ENCODE measurements around the gene ZNF521. TPM values are rescaled to one million over a fixed set of nuclear protein-coding genes. Genes with fewer than 3 reads are reported as not detected.

The ZNF521 gene
- total RNA-seq, 1 donor from 2014 or later, result 41.6 TPM

DNA sequence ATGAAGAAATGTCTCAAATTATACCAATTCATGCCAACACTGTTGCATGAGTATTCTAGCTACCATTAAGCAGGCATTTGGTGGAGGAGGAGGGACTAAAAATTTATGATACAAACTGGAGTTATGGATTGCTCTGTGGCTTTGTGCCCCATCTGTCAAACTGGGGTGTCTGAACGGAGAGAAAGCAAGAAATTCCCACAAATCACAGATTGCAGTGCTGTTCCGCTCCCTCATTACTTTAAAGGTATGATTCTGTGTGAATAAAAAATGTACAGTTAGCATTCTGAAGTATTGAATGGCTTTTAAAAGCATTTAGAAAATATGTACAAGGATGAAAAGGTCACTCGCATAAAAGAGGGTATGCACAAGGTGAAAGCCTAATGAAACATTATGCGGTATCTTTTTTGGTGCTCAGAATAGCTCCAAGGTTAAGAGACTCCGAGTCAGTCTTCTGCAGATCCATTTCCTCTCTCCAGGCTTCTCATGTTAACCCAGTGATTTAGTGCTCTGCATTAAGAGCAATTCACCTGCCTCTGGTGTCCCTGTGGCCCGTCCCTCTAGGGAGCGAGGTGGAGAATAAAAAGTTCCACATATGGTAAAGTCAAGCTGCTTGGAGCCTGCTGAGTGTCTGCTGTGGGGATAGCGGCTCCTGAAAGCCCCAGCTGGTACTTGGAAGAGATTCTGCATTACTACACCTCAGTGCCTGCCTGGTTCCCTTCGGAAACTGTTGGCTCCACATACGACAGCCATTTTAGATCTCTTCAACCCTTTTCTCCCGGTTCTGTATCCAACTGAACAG is 184.2 kb downstream of the ZNF521 start:
- no peaks in the 10 kb centered on the region for H3K36me3 ChIP-seq
- no peaks in the 10 kb centered on the region for H3K4me1 ChIP-seq
- no peak overlapping the region for H3K4me3 ChIP-seq
- no peaks in the 10 kb centered on the region for H3K27me3 ChIP-seq
- TF ChIP-seq, protein P1, sequence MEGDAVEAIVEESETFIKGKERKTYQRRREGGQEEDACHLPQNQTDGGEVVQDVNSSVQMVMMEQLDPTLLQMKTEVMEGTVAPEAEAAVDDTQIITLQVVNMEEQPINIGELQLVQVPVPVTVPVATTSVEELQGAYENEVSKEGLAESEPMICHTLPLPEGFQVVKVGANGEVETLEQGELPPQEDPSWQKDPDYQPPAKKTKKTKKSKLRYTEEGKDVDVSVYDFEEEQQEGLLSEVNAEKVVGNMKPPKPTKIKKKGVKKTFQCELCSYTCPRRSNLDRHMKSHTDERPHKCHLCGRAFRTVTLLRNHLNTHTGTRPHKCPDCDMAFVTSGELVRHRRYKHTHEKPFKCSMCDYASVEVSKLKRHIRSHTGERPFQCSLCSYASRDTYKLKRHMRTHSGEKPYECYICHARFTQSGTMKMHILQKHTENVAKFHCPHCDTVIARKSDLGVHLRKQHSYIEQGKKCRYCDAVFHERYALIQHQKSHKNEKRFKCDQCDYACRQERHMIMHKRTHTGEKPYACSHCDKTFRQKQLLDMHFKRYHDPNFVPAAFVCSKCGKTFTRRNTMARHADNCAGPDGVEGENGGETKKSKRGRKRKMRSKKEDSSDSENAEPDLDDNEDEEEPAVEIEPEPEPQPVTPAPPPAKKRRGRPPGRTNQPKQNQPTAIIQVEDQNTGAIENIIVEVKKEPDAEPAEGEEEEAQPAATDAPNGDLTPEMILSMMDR (IDR thresholded peaks at IDR 0.05), result no peak
- no peaks in the 10 kb centered on the region for H3K9me3 ChIP-seq
- intact Hi-C loops (cut with DNase I), result no loop called here
- no peak overlapping the region for H3K27ac ChIP-seq
- DNase-seq (ENCODE audit: low spot score in 2 of 2), result no peak

- no peaks in the 10 kb centered on the region for H3K36me3 ChIP-seq
- H3K4me3 ChIP-seq, result no peak overlapping the region
- no peaks in the 10 kb centered on the region for H3K27me3 ChIP-seq
- H3K4me1 ChIP-seq, result no peaks in the 10 kb centered on the region
- no peaks in the 10 kb centered on the region for H3K9me3 ChIP-seq
- no peak for DNase-seq (ENCODE audit: low spot score in 2 of 2)
- TF ChIP-seq, protein P1 (IDR thresholded peaks at IDR 0.05), result no peak
- H3K27ac ChIP-seq, result no peak overlapping the region
- intact Hi-C loops (cut with DNase I), result no loop called here
Measured at GRCh38 chr18:25166113-25166512, 185.9 kb downstream of the ZNF521 start.

DNA sequence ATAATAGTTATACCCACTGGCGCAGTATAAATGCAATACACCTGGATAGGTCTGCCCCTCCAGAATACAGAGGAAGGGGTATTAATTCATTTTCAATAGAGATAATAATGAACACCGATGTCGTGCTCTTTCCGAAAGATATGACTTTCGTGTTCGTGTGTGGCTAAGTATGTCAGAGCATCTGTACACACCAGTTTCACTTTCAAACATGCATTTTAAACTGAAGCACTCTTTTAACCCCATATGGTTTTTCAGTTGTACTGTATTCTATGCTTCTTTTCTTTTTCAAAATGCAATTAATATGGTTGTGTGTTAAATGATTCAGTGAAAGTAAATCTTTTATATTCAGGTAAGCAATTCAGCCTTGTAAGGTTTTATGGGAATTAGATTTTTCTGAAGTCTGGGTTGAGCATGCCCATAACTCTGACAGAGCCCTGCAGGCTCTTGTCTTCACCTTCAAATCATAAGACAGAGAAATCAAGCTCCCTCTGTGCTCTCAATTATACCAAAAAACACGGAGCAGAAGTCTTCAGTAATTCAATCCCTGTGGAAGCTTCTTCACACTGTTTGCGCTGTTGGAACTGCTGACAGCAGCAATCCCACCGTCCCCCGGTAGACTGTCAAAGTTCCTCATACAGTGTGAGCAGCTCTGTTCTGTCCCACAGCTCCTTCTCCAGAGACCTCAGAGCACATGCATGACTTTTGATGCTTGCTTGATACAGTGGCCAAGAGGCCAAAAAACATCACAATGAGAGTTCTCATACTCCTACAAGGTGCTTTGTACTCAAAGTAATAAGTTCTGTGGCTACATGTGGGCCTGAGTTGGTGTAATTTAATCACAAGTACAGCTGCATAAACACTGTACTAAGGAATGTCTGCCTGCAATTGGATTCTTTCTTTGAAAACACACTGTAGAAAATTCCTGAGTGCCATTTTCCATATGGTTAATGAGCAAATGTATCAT is 186.8 kb downstream of the ZNF521 start:
- H3K9me3 ChIP-seq, result no peaks in the 10 kb centered on the region
- DNase-seq (ENCODE audit: low spot score in 2 of 2), result no peak
- H3K27me3 ChIP-seq, result no peaks in the 10 kb centered on the region
- no peaks in the 10 kb centered on the region for H3K36me3 ChIP-seq
- TF ChIP-seq, protein P1 (IDR thresholded peaks at IDR 0.05), result no peak
- no peak overlapping the region for H3K27ac ChIP-seq
- intact Hi-C loops (cut with DNase I), result no loop called here
- H3K4me3 ChIP-seq, result peak overlapping the region; percentile 35 to 37
- H3K4me1 ChIP-seq, result no peaks in the 10 kb centered on the region

DNA sequence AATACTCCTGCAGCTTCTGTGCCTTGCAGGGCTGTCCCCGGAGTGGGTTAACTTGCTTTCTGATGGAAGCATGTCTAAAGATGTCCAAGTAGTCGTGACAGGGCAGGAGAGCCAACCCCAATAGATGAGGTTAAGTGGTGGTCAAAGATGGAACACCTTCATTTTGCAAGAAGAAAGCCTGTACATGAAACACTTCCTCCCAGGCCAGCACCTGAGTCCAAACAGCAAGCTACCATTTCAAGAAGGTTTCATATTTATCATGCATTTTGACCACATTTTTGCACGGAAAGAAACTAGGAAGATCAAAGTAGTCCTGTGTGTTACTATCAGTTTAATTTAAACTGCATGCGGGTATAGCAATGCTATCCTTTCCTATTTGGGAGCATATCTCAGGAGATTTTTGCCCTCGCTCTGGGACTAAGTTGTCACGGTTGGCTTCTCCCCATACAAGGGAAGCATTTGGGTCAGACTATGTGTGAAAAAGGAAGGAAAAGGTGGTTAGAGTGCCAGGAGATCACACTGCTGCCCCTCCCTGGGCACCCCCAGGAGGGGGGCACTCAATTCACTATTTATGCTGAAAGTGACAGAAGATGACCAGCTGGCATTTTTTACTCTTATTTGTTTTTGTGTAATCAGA is 187.6 kb downstream of the ZNF521 start:
- Histone ChIP-seq H3K27me3 (no peaks in the 10 kb centered on the region), H3K9me3 (no peaks in the 10 kb centered on the region), H3K27ac (no peak overlapping the region), H3K36me3 (no peaks in the 10 kb centered on the region), H3K4me1 (no peaks in the 10 kb centered on the region), H3K4me3 (peak overlapping the region; percentile 35 to 37)
- intact Hi-C loops (cut with DNase I), result no loop called here
- no peak for DNase-seq (ENCODE audit: low spot score in 2 of 2)
- TF ChIP-seq, protein P1 (IDR thresholded peaks at IDR 0.05), result no peak

DNA sequence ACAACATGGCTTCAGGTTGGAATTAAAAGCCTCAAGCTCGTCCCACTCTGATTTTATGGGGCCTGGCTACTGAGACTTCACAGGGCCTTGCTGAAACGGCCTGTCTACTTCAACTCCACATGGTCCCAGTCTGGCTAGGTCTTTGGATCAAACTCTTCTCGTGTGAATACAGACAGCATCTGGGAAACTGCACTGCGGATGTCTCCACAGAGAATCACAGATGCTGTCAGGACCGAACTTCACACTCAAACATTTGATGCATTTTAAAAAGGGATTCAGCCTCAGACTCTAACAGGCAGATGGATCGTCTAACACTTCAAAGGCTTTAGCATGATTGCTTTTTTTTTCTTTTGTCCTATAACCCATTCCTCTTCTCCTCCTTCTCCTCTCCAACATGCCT is 198.5 kb downstream of the ZNF521 start:
- Histone ChIP-seq H3K27ac (no peak overlapping the region), H3K4me1 (no peaks in the 10 kb centered on the region), H3K9me3 (peaks cover 0 to 7% of the 10 kb centered on the region in 2 donors), H3K36me3 (no peaks in the 10 kb centered on the region), H3K27me3 (no peaks in the 10 kb centered on the region), H3K4me3 (no peak overlapping the region)
- TF ChIP-seq, protein P1 (IDR thresholded peaks at IDR 0.05), result no peak
- DNase-seq (ENCODE audit: low spot score in 2 of 2), result no peak
- intact Hi-C loops (cut with DNase I), result no loop called here
